ENCODE data around the gene UACA. TPM values are rescaled to one million over a fixed set of nuclear protein-coding genes. Genes with fewer than 3 reads are reported as not detected.

The UACA gene
- total and polyA plus RNA-seq, 2 experiments from 2014 or later, result 21.5 to 35.8 TPM

DNA sequence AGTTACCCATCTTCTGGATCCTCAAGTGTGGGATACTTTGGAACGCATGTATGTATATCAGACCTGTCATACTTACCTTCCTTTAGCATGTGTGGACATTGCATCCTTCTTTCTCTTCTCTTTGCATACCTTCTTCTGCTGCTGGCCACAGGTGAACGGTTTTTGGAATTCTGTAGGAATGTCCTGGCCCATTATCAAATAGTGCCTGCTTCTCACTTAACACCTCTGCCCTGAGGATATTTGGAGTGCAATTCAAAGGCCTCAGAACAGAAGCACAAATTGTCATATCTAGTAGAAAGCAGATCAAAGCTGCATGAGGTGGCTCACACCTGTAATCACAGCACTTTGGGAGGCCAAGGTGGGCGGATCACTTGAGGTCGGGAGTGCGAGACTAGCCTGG, 34.1 kb upstream of the UACA start:
- peaks cover 2% of the 10 kb centered on the region for H3K27me3 Mint-ChIP-seq (ENCODE audit: insufficient read depth, low read depth, poor library complexity)
- no peak overlapping the region for H3K4me3 ChIP-seq
- no peaks in the 10 kb centered on the region for H4K20me1 ChIP-seq (replicated peaks; ENCODE audit: insufficient read depth)
- ATAC-seq (no peak), DNase-seq (ENCODE audit: low spot score) (no peak)
- H3K9me3 Mint-ChIP-seq, result no peaks in the 10 kb centered on the region
- no peaks in the 10 kb centered on the region for H3K4me1 ChIP-seq (ENCODE audit: insufficient read depth)
- no peak overlapping the region for H3K27ac Mint-ChIP-seq
- no peak overlapping the region for H3K4me3 Mint-ChIP-seq
- no peaks in the 10 kb centered on the region for H3K79me2 ChIP-seq (replicated peaks; ENCODE audit: insufficient read depth)
- TF ChIP-seq JUNB (IDR thresholded peaks at IDR 0.05; ENCODE audit: unreplicated experiment) (no peak), ZNF462 (CRISPR knock-in tag; IDR thresholded peaks at IDR 0.05) (no peak), STAT1 (IDR thresholded peaks at IDR 0.05; ENCODE audit: unreplicated experiment) (no peak), NANOG (IDR thresholded peaks at IDR 0.05; ENCODE audit: borderline replicate concordance) (no peak), EZH2 (IDR thresholded peaks at IDR 0.05; ENCODE audit: low read depth, unreplicated experiment) (no peak), CREB1 (CRISPR knock-in tag; IDR thresholded peaks at IDR 0.05; ENCODE audit: low read depth) (no peak), ZNF331 (CRISPR knock-in tag; IDR thresholded peaks at IDR 0.05; ENCODE audit: low read depth) (no peak), EZH2phosphoT487 (IDR thresholded peaks at IDR 0.05; ENCODE audit: unreplicated experiment) (no peak), ZNF114 (CRISPR knock-in tag; IDR thresholded peaks at IDR 0.05) (no peak), POLR2AphosphoS5 (IDR thresholded peaks at IDR 0.05; ENCODE audit: low read depth) (no peak), REST (IDR thresholded peaks at IDR 0.05; ENCODE audit: unreplicated experiment) (no peak), CTCF (conservative IDR thresholded peaks at IDR 0.05; ENCODE audit: low read depth in 2 of 2) (no peak)
- TF ChIP-seq, protein P1, sequence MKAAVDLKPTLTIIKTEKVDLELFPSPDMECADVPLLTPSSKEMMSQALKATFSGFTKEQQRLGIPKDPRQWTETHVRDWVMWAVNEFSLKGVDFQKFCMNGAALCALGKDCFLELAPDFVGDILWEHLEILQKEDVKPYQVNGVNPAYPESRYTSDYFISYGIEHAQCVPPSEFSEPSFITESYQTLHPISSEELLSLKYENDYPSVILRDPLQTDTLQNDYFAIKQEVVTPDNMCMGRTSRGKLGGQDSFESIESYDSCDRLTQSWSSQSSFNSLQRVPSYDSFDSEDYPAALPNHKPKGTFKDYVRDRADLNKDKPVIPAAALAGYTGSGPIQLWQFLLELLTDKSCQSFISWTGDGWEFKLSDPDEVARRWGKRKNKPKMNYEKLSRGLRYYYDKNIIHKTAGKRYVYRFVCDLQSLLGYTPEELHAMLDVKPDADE (IDR thresholded peaks at IDR 0.05), result no peak
- H3K27ac ChIP-seq (ENCODE audit: low read depth), result no peak overlapping the region
- no peak overlapping the region for H3K4me2 ChIP-seq
- no peaks in the 10 kb centered on the region for H3K27me3 ChIP-seq (ENCODE audit: insufficient read depth)
- H3K36me3 ChIP-seq (ENCODE audit: insufficient read depth), result no peaks in the 10 kb centered on the region
- no peaks in the 10 kb centered on the region for H3K36me3 Mint-ChIP-seq (ENCODE audit: low read depth)
- H3K9me2 ChIP-seq (ENCODE audit: insufficient read depth), result no peaks in the 10 kb centered on the region
- no peaks in the 10 kb centered on the region for H3F3A ChIP-seq (replicated peaks; ENCODE audit: low read depth)
- H2AFZ ChIP-seq, result no peak overlapping the region
- H3K4me1 Mint-ChIP-seq, result no peaks in the 10 kb centered on the region

Data from GM23338 (cell line).